Tibial nerve (tissue), 4 donors: Measurements from ENCODE around the gene CD1D.

Experiments used
- CTCF ChIP-seq, 5 experiments: fragments of 200-600 bp in 3 of 5; fragments of 450-650 bp in 2 of 5; sonication (generic) in 3 of 5; IDR thresholded peaks; one replicate each; pipeline ENCODE4 v1.5.1; 2016 to 2019; ENCODE audit warnings: antibody characterized with exemption in 5 of 5, mild to moderate bottlenecking in 3 of 5, moderate library complexity in 2 of 5
- EP300 ChIP-seq, 2 donors: sonication (generic); formaldehyde crosslinking; IDR thresholded peaks; one replicate each; pipeline ENCODE4 v1.6.1; 2017; ENCODE audit warnings: antibody characterized with exemption in 2 of 2, mild to moderate bottlenecking in 1 of 2
- POLR2A ChIP-seq, 2 donors: fragments of 450-650 bp; IDR thresholded peaks; one replicate each; pipeline ENCODE4 v1.6.1; 2017; ENCODE audit warnings: antibody characterized with exemption in 2 of 2, mild to moderate bottlenecking in 2 of 2, moderate library complexity in 2 of 2

DNA sequence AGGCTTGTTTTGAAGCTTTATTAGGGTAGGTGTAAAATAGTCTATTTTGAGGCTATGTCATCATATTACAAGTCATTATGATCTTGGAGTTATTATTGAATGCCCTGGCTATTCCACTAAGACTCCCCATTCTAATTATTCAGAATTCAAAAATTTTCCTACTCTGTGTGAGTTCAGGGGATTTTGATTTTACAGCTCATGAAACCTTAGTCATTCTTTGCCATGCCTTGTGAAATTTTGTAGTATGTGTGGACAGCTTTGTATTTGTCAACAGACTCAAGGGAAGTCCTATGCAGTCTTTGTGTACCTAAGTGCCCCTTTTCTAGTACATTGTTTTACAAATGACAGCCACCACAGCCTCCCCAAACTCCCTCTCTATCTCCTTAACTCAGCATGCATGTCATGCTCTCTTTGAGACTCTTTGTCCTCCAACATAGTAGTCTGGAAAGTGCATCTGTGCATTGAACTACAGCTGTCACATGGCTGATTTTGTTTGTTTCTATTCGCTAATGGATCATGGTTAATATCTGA is 28.0 kb downstream of the CD1D start:
- TF ChIP-seq CTCF (IDR thresholded peaks at IDR 0.05) (no peak), EP300 (IDR thresholded peaks at IDR 0.05) (no peak), POLR2A (IDR thresholded peaks at IDR 0.05) (no peak)
